CD4-positive, alpha-beta T cell (primary cell): ENCODE measurements around the gene TTLL9. TPM values are rescaled to one million over a fixed set of nuclear protein-coding genes. Genes with fewer than 3 reads are reported as not detected.

ENCODE experiments used
- ATAC-seq: fragments of 200-7000 bp; cut with Tn5 transposase; one replicate; pipeline ENCODE4 v1.10.0; 2022; ENCODE audit warnings: mild to moderate bottlenecking; ENCODE audit not compliant: poor library complexity
- CTCF ChIA-PET: fragments of 350-600 bp; sonication (Branson Sonifier 250); formaldehyde crosslinking; loops from one replicate; lab custom pipeline; 2021; ENCODE audit warnings: antibody characterized with exemption, inconsistent platforms; lab: Charles Lee
- POLR2A ChIA-PET: fragments of 350-600 bp; sonication (Branson Sonifier 250); formaldehyde crosslinking; loops from one replicate; lab custom pipeline; 2021; ENCODE audit warnings: antibody characterized with exemption, inconsistent platforms; lab: Charles Lee
- DNase-seq, 14 experiments: peaks; one replicate each; pipeline ENCODE4 v3.0.0-alpha.2; 2013 to 2020; ENCODE audit warnings: mixed read lengths in 2 of 14
- H3K27ac ChIP-seq, 2 donors: one replicate each; pipeline versions ENCODE4 v1.5.1 to v1.7.0; 2013; ENCODE audit warnings: low read length in 2 of 2, low read depth in 1 of 2, mild to moderate bottlenecking in 1 of 2
- H3K27me3 ChIP-seq, 2 experiments: 1 replicate in 1 of 2; 2 replicates in 1 of 2; pipeline versions ENCODE4 v1.6.1 to v1.7.0; 2013; ENCODE audit warnings: low read length in 2 of 2, control low read depth in 1 of 2, mild to moderate bottlenecking in 1 of 2, moderate library complexity in 1 of 2; ENCODE audit not compliant: insufficient read depth in 2 of 2, control insufficient read depth in 1 of 2
- H3K36me3 ChIP-seq: one replicate; pipeline ENCODE4 v1.6.1; 2013; ENCODE audit warnings: low read length, control low read depth; ENCODE audit not compliant: insufficient read depth
- H3K4me1 ChIP-seq: one replicate; pipeline ENCODE4 v1.6.1; 2013; ENCODE audit warnings: low read length, control low read depth; ENCODE audit not compliant: insufficient read depth
- H3K4me3 ChIP-seq: one replicate; pipeline ENCODE4 v1.5.1; 2013; ENCODE audit warnings: mild to moderate bottlenecking, low read length, moderate library complexity
- H3K9me3 ChIP-seq, 2 experiments: 1 replicate in 1 of 2; 2 replicates in 1 of 2; pipeline versions ENCODE4 v1.6.1 to v1.7.0; 2013; ENCODE audit warnings: low read length in 2 of 2, mild to moderate bottlenecking in 2 of 2, control low read depth in 1 of 2, moderate library complexity in 1 of 2; ENCODE audit not compliant: control insufficient read depth in 1 of 2, insufficient read depth in 1 of 2
- H3K27ac Mint-ChIP-seq: one replicate; pipeline ENCODE4 v1.8.0; 2020; ENCODE audit warnings: mixed read lengths
- H3K27me3 Mint-ChIP-seq: one replicate; pipeline ENCODE4 v1.8.0; 2021; ENCODE audit warnings: mixed read lengths
- H3K36me3 Mint-ChIP-seq: one replicate; pipeline ENCODE4 v1.8.0; 2021; ENCODE audit warnings: low read depth, mixed read lengths
- H3K4me1 Mint-ChIP-seq: one replicate; pipeline ENCODE4 v1.8.0; 2021; ENCODE audit warnings: low read depth, mixed read lengths
- H3K4me3 Mint-ChIP-seq: one replicate; pipeline ENCODE4 v1.8.0; 2020; ENCODE audit warnings: mild to moderate bottlenecking, mixed read lengths
- H3K9me3 Mint-ChIP-seq: one replicate; pipeline ENCODE4 v1.8.0; 2020; ENCODE audit warnings: mixed read lengths
- CTCF ChIP-seq: fragments of 200-600 bp; IDR thresholded peaks from one replicate; pipeline ENCODE4 v1.8.0; 2022; ENCODE audit warnings: antibody characterized with exemption, mild to moderate bottlenecking
- intact Hi-C, 2 experiments: fragments of 100-400 bp; cut with DNase I in 1 of 2; cut with micrococcal nuclease in 1 of 2; formaldehyde crosslinking; loops; one replicate each; pipeline versions ENCODE4 v1.15.1 to v1.9.0; 2023 to 2025; cut with DNase I, micrococcal nuclease
- total RNA-seq, 174 experiments: library from RNA in 2 of 174; stranded (reverse) in 2 of 174; gene quantifications; one replicate each; pipeline ENCODE4 v1.2.3 and lab custom pipeline; 2021 to 2026

TTLL9 gene
- total RNA-seq, 2 experiments from 2014 or later: not detected

GRCh38 chr20:31894980-31895675 lies 24.7 kb downstream of the TTLL9 start:
- Mint-ChIP-seq H3K4me3 (no peak overlapping the region), H3K4me1 (no peaks in the 10 kb centered on the region), H3K36me3 (no peaks in the 10 kb centered on the region), H3K27ac (no peak overlapping the region), H3K9me3 (no peaks in the 10 kb centered on the region), H3K27me3 (peaks cover 38% of the 10 kb centered on the region)
- ChIA-PET POLR2A (no interaction called here), CTCF (no interaction called here)
- Histone ChIP-seq H3K9me3 (no peaks in the 10 kb centered on the region), H3K36me3 (no peaks in the 10 kb centered on the region), H3K27ac (no peak overlapping the region), H3K4me3 (no peak overlapping the region), H3K27me3 (no peaks in the 10 kb centered on the region), H3K4me1 (no peaks in the 10 kb centered on the region)
- DNase-seq (peak in 4 of 14 experiments; percentile 4 to 69 (median 58)), ATAC-seq (peak; percentile 73)
- no peak for TF ChIP-seq CTCF
- intact Hi-C loops: no loop called here

- Histone ChIP-seq H3K36me3 (no peaks in the 10 kb centered on the region), H3K27me3 (no peaks in the 10 kb centered on the region), H3K9me3 (no peaks in the 10 kb centered on the region), H3K27ac (no peak overlapping the region), H3K4me1 (no peaks in the 10 kb centered on the region), H3K4me3 (no peak overlapping the region)
- TF ChIP-seq CTCF: no peak
- Mint-ChIP-seq H3K36me3 (no peaks in the 10 kb centered on the region), H3K27me3 (peaks cover 44% of the 10 kb centered on the region), H3K9me3 (no peaks in the 10 kb centered on the region), H3K4me1 (no peaks in the 10 kb centered on the region), H3K27ac (no peak overlapping the region), H3K4me3 (no peak overlapping the region)
- ChIA-PET POLR2A (no interaction called here), CTCF (no interaction called here)
- no peak for ATAC-seq
- intact Hi-C loops: no loop called here
- no peak for DNase-seq
These were observed 25.6 kb downstream of the TTLL9 start for GRCh38 chr20:31896049-31896448.

- Histone ChIP-seq H3K4me3 (no peak overlapping the region), H3K4me1 (no peaks in the 10 kb centered on the region), H3K36me3 (no peaks in the 10 kb centered on the region), H3K9me3 (no peaks in the 10 kb centered on the region), H3K27ac (no peak overlapping the region), H3K27me3 (peaks cover 0 to 5% of the 10 kb centered on the region in 2 experiments)
- intact Hi-C loops: no loop called here
- CTCF ChIA-PET: interaction anchor here (1.3 kb wide), 1 partner anchor 54 kb away, joined by 4 read pairs; the partner anchor contains the start of gene PDRG1
- H3K36me3 Mint-ChIP-seq: no peaks in the 10 kb centered on the region
- H3K9me3 Mint-ChIP-seq: no peaks in the 10 kb centered on the region
- DNase-seq (no peak), ATAC-seq (no peak)
- H3K4me3 Mint-ChIP-seq: no peak overlapping the region
- H3K27ac Mint-ChIP-seq: no peak overlapping the region
- TF ChIP-seq CTCF: no peak
- no peaks in the 10 kb centered on the region for H3K4me1 Mint-ChIP-seq
- POLR2A ChIA-PET: no interaction called here
- peaks cover 41% of the 10 kb centered on the region for H3K27me3 Mint-ChIP-seq
These were observed 27.1 kb downstream of the TTLL9 start for GRCh38 chr20:31897541-31897940.
